Rectal smooth muscle tissue (tissue), 1 donor: Measurements from ENCODE around the gene WDR3.

Experiments used
- H3K27ac ChIP-seq: one replicate; pipeline ENCODE4 v1.7.0; 2013; ENCODE audit warnings: low read depth, low read length, inconsistent platforms
- H3K27me3 ChIP-seq: one replicate; pipeline ENCODE4 v1.7.0; 2013; ENCODE audit warnings: low read length; ENCODE audit not compliant: control insufficient read depth, insufficient read depth
- H3K36me3 ChIP-seq: one replicate; pipeline ENCODE4 v1.7.0; 2013; ENCODE audit warnings: low read length; ENCODE audit not compliant: control insufficient read depth, insufficient read depth
- H3K4me1 ChIP-seq: one replicate; pipeline ENCODE4 v1.7.0; 2013; ENCODE audit warnings: low read length; ENCODE audit not compliant: control insufficient read depth, insufficient read depth
- H3K4me3 ChIP-seq: one replicate; pipeline ENCODE4 v1.7.0; 2013; ENCODE audit warnings: low read length
- H3K9ac ChIP-seq: one replicate; pipeline ENCODE4 v1.7.0; 2013; ENCODE audit warnings: low read length

The WDR3 gene

DNA sequence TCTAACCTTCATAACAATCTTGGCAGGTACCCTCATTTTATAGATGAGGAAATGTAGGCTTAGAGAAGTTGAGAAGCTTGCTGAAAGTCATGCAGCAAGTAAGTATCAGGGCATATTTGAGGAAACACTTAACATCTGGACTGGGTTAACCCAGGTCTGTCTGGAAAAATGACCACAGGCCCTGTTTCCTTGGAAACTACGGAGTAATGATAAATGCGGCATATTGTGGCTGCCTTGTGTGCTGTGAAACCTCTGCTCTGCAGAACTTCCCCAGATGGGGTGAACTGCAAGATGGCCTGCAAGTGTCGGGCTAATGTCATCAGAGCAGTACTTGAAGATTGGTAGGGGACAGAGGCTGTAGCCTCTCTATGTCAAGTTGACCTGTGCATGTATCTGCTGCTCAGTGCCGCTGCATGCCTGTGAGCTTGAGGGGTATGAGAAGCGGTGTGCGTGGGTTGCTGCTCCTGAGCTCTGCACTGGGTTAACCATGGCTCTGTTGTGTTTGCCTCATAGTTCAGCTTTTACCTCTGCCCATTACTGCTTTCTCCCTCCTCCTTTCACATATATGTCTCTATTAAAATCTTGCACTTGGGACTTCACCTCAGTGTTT, 83.1 kb downstream of the WDR3 start:
- H3K4me3 ChIP-seq = no peak overlapping the region
- no peak overlapping the region for H3K27ac ChIP-seq
- no peaks in the 10 kb centered on the region for H3K27me3 ChIP-seq
- no peak overlapping the region for H3K9ac ChIP-seq
- no peaks in the 10 kb centered on the region for H3K4me1 ChIP-seq
- no peaks in the 10 kb centered on the region for H3K36me3 ChIP-seq

DNA sequence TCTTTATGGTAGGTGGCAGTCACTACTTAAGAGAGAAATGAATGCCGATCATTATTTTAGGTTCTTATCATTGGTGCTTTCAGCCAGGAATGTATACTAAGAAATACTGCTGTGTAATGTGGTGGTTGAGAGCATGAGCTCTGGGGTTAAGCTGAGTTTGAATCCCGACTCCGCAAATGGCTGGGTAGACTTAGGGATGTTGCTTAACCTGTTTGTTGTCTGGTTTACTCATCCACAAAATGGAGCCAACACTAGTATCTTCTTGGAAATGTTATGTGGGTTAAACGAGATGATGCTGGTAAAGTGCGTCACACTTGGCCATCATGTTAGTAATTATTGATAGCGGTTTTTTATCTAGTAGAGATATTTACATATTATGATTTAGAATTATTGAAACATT, 83.8 kb downstream of the WDR3 start:
- Histone ChIP-seq H3K27me3 (no peaks in the 10 kb centered on the region), H3K4me1 (no peaks in the 10 kb centered on the region), H3K4me3 (no peak overlapping the region), H3K36me3 (no peaks in the 10 kb centered on the region), H3K9ac (no peak overlapping the region), H3K27ac (no peak overlapping the region)

DNA sequence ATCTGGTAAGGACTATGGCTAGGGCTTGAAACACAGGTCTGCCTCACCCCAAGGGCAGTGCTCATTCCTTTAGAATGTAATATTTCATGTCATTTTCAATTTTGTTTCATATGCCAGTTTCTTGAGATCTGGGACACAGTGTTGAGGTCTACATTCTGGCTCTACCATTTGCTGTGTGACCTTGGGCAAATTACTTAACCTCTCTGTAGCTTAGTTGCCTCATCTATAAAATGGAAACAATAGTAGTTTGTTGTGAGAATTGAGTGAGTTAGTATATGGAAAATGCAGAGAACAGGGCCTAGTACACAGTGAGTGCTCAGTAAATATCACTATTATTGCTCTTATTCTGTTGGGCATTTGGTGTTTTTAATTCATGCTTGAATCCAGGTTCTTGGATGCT, 84.4 kb downstream of the WDR3 start:
- Histone ChIP-seq H3K9ac (no peak overlapping the region), H3K4me1 (no peaks in the 10 kb centered on the region), H3K27me3 (no peaks in the 10 kb centered on the region), H3K27ac (no peak overlapping the region), H3K4me3 (no peak overlapping the region), H3K36me3 (no peaks in the 10 kb centered on the region)
